ENCODE data around the gene PAPOLA. TPM values are rescaled to one million over a fixed set of nuclear protein-coding genes. Genes with fewer than 3 reads are reported as not detected.

PAPOLA gene
- total and polyA plus RNA-seq, 7 donors = 55.5 to 141 (median 91.7) TPM

DNA sequence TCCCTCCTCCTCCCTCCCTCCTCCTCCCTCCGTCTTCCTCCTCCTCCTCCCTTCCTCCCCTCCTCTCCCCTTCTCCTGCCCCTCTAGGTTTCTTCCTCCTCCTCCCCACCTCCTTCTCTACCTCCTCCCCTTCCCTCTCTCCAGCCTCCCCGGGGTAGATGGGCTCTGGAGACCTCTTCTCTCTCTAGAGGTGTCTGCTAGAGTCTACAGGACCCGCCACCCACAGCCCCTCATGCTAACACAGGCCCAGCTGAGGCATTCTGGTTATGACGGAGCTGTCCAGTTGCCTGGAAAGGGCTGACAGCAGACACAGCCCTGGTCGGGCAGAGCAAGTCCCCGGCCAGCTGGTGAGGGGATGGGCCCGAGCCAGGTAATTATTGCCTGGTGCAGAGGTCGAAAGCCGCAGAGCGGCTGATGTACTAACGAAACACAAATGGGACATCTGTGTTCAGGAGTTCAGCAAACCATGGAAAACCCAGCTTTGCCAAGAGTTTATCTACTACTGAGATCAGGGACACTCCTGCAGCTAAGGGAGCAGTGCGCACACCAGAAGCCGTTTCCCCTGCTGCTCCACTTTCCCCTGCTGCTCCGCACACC lies 96.2 kb downstream of the PAPOLA start:
- H3K36me3 ChIP-seq (ENCODE audit: insufficient read depth in 1 of 2, low read depth in 1 of 2) = no peaks in the 10 kb centered on the region
- no peaks in the 10 kb centered on the region for H3K9me3 ChIP-seq
- H3K27me3 ChIP-seq (ENCODE audit: insufficient read depth in 3 of 3, low read length in 2 of 3) = peaks cover 0 to 25% (median 5%) of the 10 kb centered on the region in 3 donors
- ATAC-seq = no peak
- H3K4me3 ChIP-seq = no peak overlapping the region
- TF ChIP-seq, protein P1, sequence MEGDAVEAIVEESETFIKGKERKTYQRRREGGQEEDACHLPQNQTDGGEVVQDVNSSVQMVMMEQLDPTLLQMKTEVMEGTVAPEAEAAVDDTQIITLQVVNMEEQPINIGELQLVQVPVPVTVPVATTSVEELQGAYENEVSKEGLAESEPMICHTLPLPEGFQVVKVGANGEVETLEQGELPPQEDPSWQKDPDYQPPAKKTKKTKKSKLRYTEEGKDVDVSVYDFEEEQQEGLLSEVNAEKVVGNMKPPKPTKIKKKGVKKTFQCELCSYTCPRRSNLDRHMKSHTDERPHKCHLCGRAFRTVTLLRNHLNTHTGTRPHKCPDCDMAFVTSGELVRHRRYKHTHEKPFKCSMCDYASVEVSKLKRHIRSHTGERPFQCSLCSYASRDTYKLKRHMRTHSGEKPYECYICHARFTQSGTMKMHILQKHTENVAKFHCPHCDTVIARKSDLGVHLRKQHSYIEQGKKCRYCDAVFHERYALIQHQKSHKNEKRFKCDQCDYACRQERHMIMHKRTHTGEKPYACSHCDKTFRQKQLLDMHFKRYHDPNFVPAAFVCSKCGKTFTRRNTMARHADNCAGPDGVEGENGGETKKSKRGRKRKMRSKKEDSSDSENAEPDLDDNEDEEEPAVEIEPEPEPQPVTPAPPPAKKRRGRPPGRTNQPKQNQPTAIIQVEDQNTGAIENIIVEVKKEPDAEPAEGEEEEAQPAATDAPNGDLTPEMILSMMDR (IDR thresholded peaks at IDR 0.05) = no peak
- H3K27ac ChIP-seq = no peak overlapping the region
- DNase-seq = no peak
- H3K4me1 ChIP-seq = no peaks in the 10 kb centered on the region
- intact Hi-C loops (cut with DNase I) = no loop called here
- 44 to 50% (median 45%) methylated on average over 13 to 14 of the region's 14 CpGs for WGBS, 3 donors

DNA sequence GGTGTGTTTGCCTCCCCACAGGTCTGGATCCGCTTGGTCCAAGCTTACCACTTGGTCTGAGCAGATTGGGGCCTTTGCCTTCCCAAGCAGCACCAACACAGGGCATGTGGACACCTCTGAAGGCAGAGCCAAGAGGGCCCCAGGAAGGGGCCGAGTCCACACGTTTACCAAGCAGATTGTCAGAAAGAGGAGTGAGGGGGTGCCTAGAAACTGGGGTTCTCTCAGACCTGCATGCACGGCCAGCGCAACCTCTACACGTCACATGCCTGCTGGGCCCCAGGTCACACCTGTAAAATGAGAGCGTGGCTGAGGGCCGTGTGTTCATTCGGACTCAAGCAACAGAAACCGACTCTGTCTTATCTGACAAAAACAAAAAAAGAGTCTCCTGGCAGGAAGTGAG lies 96.9 kb downstream of the PAPOLA start:
- Histone ChIP-seq H3K27me3 (ENCODE audit: insufficient read depth in 3 of 3, low read length in 2 of 3) (peaks cover 0 to 18% (median 3%) of the 10 kb centered on the region in 3 donors), H3K36me3 (ENCODE audit: insufficient read depth in 1 of 2, low read depth in 1 of 2) (no peaks in the 10 kb centered on the region), H3K9me3 (no peaks in the 10 kb centered on the region), H3K27ac (no peak overlapping the region), H3K4me3 (no peak overlapping the region), H3K4me1 (no peaks in the 10 kb centered on the region)
- intact Hi-C loops (cut with DNase I) = no loop called here
- ATAC-seq (no peak), DNase-seq (no peak)
- WGBS, 3 donors = 83 to 86% (median 84%) methylated on average over 10 of the region's 10 CpGs
- TF ChIP-seq, protein P1 (IDR thresholded peaks at IDR 0.05) = no peak

DNA sequence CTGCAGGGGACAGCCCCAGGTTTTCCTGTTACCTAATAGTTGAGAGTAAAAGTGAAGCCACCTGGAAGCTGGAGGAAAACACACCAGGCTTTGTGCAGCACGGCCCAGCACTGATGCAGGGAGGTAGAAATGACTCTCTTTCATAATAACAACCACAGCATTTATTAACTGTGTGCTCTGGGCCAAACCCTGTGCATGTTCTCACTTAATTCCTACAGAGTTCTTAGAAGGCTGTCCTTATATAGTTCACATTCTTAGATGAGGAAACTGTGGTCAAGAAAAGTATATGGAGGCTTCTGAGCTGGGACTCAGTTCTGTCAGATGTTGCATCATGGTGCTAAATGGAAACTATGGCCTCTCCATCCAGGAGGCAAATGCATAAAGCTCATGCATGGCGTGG lies 100.0 kb downstream of the PAPOLA start:
- H3K4me3 ChIP-seq = no peak overlapping the region
- TF ChIP-seq, protein P1 (IDR thresholded peaks at IDR 0.05) = no peak
- 79 to 86% (median 81%) methylated on average over 2 of the region's 2 CpGs for WGBS, 3 donors
- intact Hi-C loops (cut with DNase I) = no loop called here
- H3K9me3 ChIP-seq = no peaks in the 10 kb centered on the region
- no peak overlapping the region for H3K27ac ChIP-seq
- peaks cover 0 to 7% (median 0%) of the 10 kb centered on the region in 3 donors for H3K27me3 ChIP-seq (ENCODE audit: insufficient read depth in 3 of 3, low read length in 2 of 3)
- ATAC-seq = no peak
- no peaks in the 10 kb centered on the region for H3K4me1 ChIP-seq
- no peaks in the 10 kb centered on the region for H3K36me3 ChIP-seq (ENCODE audit: insufficient read depth in 1 of 2, low read depth in 1 of 2)
- no peak for DNase-seq

DNA sequence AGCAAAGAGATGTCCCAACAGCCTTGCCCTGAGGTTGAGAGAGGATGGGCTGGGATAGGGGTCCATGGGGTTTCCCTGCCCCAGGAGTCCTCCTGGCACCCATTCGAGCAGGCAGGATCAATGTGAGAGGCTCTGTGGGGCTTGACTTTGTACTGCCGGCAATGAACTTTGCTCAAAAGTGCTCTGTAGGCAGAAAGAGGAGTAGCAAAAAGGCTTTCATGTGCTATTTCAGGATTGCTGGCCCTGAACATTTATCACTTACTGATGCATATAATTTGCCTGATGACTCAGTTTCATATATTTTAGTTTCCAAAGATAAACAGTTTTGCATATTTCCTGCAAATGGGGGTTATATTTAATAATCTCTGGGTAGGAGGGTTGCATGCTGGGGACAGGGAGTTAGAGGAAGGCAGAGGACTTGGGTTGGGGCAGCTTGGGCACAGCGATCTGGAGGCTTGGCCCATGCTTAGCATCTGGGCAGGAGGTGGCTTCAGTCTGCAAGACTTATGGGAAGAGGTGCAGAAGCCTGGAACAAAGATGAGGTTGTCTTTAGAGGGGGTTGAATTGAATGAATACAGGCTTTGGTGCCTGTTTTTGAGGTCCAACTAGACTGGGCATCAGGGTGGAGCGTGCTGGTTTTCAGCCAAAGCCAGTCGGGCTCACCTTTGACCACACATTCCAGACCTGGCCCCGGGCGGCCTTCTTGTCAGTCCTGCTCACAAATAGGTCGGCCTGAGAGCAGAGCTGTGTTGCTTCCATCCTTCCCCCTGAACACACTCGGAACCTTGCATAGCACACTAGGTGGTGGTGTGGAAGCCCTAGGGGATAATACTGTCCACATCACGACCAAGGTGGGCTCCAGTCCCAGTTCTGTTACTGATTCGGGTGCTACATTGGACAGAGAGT lies 101.4 kb downstream of the PAPOLA start:
- WGBS, 3 donors = 66 to 76% (median 71%) methylated on average over 11 of the region's 11 CpGs
- intact Hi-C loops (cut with DNase I) = no loop called here
- no peak for DNase-seq
- TF ChIP-seq, protein P1 (IDR thresholded peaks at IDR 0.05) = no peak
- H3K9me3 ChIP-seq = no peaks in the 10 kb centered on the region
- no peak overlapping the region for H3K27ac ChIP-seq
- no peak overlapping the region for H3K4me3 ChIP-seq
- ATAC-seq = no peak
- H3K4me1 ChIP-seq = no peaks in the 10 kb centered on the region
- no peaks in the 10 kb centered on the region for H3K36me3 ChIP-seq (ENCODE audit: insufficient read depth in 1 of 2, low read depth in 1 of 2)
- peaks cover 0 to 7% (median 0%) of the 10 kb centered on the region in 3 donors for H3K27me3 ChIP-seq (ENCODE audit: insufficient read depth in 3 of 3, low read length in 2 of 3)

Measured in psoas muscle (tissue), 8 donors.